Spinal cord (tissue), 10 donors: ENCODE data around the gene OGFOD2. TPM values are rescaled to one million over a fixed set of nuclear protein-coding genes. Genes with fewer than 3 reads are reported as not detected.
"Not testable (repeated sequence)": the region's sequence is repeated elsewhere in the genome, so short reads cannot be mapped to it uniquely, and the experiment has no call there.

Experiments used
- DNase-seq, 6 donors: peaks; one replicate each; pipeline versions ENCODE4 v3.0.0 to v3.0.0-alpha.2; 2013 to 2015; ENCODE audit warnings: low spot score in 6 of 6, low read depth in 4 of 6
- H3K27ac ChIP-seq: one replicate; pipeline ENCODE4 v1.5.1; 2013; ENCODE audit warnings: low read depth, low read length, control low read depth
- H3K27me3 ChIP-seq: one replicate; pipeline ENCODE4 v1.6.1; 2013; ENCODE audit warnings: low read length; ENCODE audit not compliant: control insufficient read depth, insufficient read depth
- H3K36me3 ChIP-seq: one replicate; pipeline ENCODE4 v1.6.1; 2013; ENCODE audit warnings: low read length; ENCODE audit not compliant: control insufficient read depth, insufficient read depth
- H3K4me1 ChIP-seq: one replicate; pipeline ENCODE4 v1.6.1; 2013; ENCODE audit warnings: low read length; ENCODE audit not compliant: control insufficient read depth, insufficient read depth
- H3K4me3 ChIP-seq: one replicate; pipeline ENCODE4 v1.5.1; 2013; ENCODE audit warnings: low read depth, low read length, control low read depth
- H3K9me3 ChIP-seq: one replicate; pipeline ENCODE4 v1.6.1; 2013; ENCODE audit warnings: low read length; ENCODE audit not compliant: control insufficient read depth, insufficient read depth
- WGBS: methylation state at CpG from one replicate; pipeline ENCODE4 v1.1.5; 2013; ENCODE audit warnings: missing lambda C conversion rate; ENCODE audit not compliant: insufficient coverage; 5-methylcytosine and 5-hydroxymethylcytosine counted together
- polyA plus RNA-seq, 2 donors: library from polyadenylated mRNA; unstranded; fragments of 120-200 nt; gene quantifications; one replicate each; pipeline ENCODE4 v1.2.1, GENCODE V29; 2013; ENCODE audit not compliant: insufficient read length in 2 of 2
- total RNA-seq, 2 donors: library from RNA; depleted of rRNA in 1 of 2; stranded (reverse); fragments of 120-200 nt in 1 of 2; fragments of >200 nt in 1 of 2; gene quantifications; one replicate each; pipeline versions ENCODE4 v1.2.3 to v1.2.4, GENCODE V29; 2013 to 2014
- donor health status: healthy.

Gene OGFOD2
- total and polyA plus RNA-seq, 4 donors: 6.5 to 19.1 (median 10.5) TPM

DNA sequence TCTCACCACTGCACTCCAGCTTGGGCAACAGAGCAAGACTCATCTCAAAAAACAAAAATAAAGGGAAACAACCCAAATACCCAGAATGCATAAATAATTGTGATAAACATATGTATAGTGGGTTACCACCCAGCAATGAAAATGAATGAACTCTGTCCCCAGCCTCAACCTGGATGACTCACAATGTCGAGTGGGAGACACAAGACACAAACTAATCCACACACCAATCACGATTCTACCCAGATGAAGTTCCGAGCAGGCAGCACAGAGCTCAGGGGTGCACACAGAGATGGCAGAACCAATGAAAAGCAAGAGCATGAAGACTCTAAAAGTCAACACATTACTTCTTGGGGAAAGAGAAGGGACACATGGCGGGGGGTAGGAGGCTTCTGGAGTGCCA lies 35.9 kb upstream of the OGFOD2 start:
- Histone ChIP-seq H3K27me3 (no peaks in the 10 kb centered on the region), H3K27ac (no peak overlapping the region), H3K9me3 (no peaks in the 10 kb centered on the region), H3K36me3 (peaks cover 45% of the 10 kb centered on the region), H3K4me3 (no peak overlapping the region), H3K4me1 (peaks cover 14% of the 10 kb centered on the region)
- DNase-seq: no peak
- WGBS: 100% methylated on average over 2 of the region's 4 CpGs

DNA sequence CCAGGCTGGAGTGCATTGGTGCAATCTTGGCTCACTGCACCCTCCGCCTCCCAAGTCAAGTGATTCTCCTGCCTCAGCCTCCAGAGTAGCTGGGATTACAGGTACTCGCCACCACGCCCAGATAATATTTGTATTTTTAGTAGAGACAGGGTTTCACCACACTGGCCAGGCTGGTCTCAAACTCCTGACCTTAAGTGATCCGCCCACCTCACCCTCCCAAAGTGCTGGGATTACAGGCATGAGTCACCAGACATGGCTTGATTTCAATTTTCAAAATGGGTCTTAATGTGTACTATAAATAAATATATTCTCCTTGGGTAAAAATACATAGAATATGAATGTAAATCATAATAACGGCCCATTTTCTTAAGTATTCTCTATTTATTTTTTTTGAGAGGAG lies 33.7 kb upstream of the OGFOD2 start:
- H3K36me3 ChIP-seq: peaks cover 50% of the 10 kb centered on the region
- not testable (repeated sequence) for H3K27me3 ChIP-seq, H3K9me3 ChIP-seq, DNase-seq, H3K27ac ChIP-seq, H3K4me3 ChIP-seq
- peaks cover 33% of the 10 kb centered on the region for H3K4me1 ChIP-seq
- 100% methylated on average over 1 of the region's 5 CpGs for WGBS

DNA sequence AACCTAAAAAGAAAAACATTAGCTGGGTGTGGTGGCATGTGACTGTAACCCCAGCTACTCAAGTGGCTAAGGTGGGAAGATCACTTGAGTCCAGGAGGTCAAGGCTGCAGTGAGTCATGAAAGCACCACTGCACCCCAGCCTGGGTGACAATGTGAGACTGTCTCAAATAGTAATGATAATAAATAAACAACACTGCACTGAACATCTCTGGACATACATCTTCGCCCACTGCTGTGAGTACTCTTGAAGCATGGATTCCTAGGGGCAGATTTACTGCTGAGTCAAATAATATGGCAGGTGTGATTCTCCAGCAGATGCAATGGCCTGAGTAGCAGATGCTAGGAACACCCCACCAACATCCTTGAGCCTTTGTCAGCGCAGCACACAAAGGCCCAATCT lies 32.4 kb upstream of the OGFOD2 start:
- Histone ChIP-seq H3K9me3 (no peaks in the 10 kb centered on the region), H3K4me1 (peaks cover 45% of the 10 kb centered on the region), H3K27ac (no peak overlapping the region), H3K36me3 (peaks cover 51% of the 10 kb centered on the region), H3K27me3 (no peaks in the 10 kb centered on the region), H3K4me3 (no peak overlapping the region)
- WGBS: 40% methylated on average over 1 of the region's 2 CpGs
- no peak for DNase-seq

DNA sequence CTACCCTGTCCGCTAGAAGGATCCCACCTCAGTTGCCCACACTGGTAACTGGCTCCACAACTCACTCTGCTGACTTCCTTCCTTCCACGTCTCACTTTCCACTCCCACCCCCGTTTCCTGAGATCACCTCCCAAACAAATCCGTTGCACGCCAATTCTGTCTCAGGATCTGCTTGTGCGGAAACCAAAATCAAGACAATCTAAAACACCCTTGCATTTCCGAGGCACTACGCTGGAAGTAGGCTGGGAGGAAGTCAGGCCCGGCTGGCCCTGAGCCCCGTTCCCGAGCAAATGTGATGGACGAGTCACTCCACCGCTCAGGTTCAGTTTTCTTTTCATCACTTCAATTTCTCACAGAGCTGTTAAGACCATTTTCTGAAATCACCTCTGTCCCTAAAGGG lies 31.8 kb upstream of the OGFOD2 start:
- H3K9me3 ChIP-seq: no peaks in the 10 kb centered on the region
- H3K27ac ChIP-seq: no peak overlapping the region
- peaks cover 50% of the 10 kb centered on the region for H3K36me3 ChIP-seq
- H3K4me3 ChIP-seq: no peak overlapping the region
- DNase-seq: no peak
- WGBS: 90% methylated on average over 12 of the region's 13 CpGs
- H3K4me1 ChIP-seq: peaks cover 45% of the 10 kb centered on the region
- H3K27me3 ChIP-seq: no peaks in the 10 kb centered on the region

DNA sequence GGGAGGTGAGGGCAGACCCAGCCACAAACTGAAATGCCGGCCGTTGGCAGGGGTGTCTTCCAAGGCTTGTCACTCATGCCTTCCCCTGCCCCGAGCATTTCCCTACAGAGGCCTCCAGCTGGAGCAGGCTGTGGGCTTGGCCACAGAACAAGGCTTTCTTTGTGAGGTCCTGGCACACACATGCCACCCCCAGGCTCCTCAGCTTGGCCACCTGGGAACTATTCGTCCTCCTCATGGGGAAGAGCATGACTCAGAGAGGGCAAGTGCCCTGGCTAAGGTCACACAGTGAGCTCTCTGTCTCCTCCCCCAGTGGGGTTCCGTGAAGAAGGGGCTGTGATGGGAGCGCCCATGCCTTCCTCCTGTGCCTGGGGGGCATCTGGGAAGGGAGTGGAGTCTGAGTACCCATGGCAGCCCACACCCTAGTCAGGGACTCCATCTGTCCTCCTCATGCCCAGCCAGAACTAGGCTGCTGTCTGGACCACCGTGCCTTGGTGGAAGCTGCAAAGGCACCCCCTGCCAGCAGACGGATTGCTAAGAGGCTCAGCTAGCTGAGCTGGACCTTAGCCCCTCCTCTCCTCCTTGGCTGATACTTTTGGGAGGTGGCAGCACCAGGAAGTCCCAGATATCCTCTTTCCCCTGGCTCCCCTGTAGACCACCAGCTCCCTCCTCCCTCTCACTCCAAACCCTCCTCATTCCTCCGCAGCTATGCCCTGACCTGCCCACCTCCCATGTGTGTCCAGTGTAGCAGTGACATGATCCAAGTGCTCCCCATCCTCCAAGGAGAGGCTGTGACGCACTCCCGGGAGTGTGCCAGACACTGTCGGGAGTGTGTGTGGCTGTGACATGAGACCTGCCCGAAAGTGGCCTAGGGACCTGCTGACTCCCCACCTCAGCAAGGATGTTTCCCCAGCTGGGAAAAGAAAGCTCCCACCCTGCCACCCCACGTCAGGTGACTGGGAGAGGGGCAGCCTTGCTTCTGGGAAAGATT lies 30.1 kb upstream of the OGFOD2 start:
- Histone ChIP-seq H3K27me3 (no peaks in the 10 kb centered on the region), H3K27ac (peak overlapping the region; percentile 49), H3K4me3 (no peak overlapping the region), H3K4me1 (peaks cover 53% of the 10 kb centered on the region), H3K36me3 (peaks cover 59% of the 10 kb centered on the region), H3K9me3 (no peaks in the 10 kb centered on the region)
- WGBS: 43% methylated on average over 10 of the region's 14 CpGs
- peak in 5 of 6 donors; percentile 57 to 92 (median 73) for DNase-seq

DNA sequence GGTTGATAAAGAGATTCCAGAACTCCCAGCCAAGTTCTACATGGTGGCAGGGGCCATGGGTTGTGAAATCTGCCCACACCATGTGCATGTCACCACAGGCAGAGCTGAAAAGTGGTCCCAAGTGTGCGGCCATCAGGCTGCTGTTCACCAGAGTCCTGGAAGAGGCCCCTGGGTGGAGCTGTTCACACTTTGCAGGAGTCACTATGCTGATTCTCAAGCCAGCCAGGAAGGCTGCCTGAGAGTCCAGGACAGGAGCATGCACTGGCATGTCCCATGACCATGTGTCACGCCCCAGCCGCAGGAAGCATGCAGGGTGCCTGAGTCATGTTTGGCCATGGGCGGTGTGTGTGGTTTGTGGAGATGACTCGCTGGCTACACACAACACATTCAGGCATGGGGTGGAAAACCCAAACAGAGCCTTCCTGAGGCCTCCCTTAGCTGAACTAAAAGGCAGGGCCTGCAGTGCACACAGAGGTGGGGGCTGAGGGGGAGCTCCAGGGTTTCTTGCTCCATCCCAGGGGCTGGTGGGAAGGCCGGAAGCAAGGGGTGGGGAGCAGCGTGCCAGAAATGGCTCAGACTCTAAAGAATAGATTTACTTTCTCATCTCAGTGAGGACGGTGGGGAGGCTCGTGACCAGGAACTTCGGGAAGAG lies 28.2 kb upstream of the OGFOD2 start:
- H3K27ac ChIP-seq: no peak overlapping the region
- no peak overlapping the region for H3K4me3 ChIP-seq
- no peaks in the 10 kb centered on the region for H3K27me3 ChIP-seq
- H3K36me3 ChIP-seq: peaks cover 60% of the 10 kb centered on the region
- WGBS: 82% methylated on average over 6 of the region's 10 CpGs
- peaks cover 62% of the 10 kb centered on the region for H3K4me1 ChIP-seq
- no peaks in the 10 kb centered on the region for H3K9me3 ChIP-seq
- no peak for DNase-seq

DNA sequence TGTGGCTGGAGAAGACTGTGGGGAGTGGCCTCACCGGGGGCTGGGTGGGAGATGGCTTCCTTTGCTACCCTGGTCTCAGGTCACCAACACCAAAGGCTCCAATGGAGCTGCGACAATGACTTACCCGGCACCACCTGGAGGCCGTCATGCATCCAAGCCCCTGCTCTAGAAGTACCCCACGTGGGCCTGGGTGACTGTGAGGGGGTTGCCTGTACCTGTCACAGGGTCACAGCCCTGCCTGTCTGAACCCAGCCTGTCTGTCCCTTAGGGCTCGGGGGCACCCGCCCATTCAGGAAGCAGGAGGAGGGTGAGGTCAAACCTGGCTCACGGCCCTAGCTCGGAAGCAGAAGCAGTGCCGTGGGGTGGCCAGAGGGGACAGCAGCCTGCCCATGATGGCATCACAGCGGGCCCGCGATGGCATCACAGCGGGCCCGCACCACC lies 27.7 kb upstream of the OGFOD2 start:
- 89% methylated on average over 12 of the region's 15 CpGs for WGBS

DNA sequence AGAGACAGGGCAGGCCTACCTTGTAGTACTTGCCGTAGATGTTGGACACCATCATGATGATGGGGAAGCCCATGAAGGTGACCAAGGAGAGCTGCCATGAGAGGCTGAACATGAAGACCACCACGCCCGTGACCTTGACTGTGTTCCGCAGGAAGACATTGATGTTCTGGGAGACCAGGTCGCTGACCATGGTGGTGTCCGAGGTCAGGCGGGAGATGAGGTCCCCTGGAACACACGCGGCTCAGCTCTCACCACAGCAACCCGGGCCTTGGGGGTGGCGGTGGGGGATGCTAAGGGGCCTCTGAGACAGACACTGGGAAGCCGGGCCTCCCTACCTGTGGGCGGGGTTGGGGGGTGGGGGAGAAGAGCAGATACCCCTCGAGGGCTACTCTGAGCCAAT lies 26.4 kb upstream of the OGFOD2 start:
- Histone ChIP-seq H3K4me3 (no peak overlapping the region), H3K9me3 (no peaks in the 10 kb centered on the region), H3K4me1 (peaks cover 53% of the 10 kb centered on the region), H3K27ac (no peak overlapping the region), H3K27me3 (no peaks in the 10 kb centered on the region), H3K36me3 (peaks cover 52% of the 10 kb centered on the region)
- WGBS: 96% methylated on average over 10 of the region's 14 CpGs
- no peak for DNase-seq

More for the DNA sequence above, 27.7 kb upstream of the OGFOD2 start:
- peaks cover 62% of the 10 kb centered on the region for H3K4me1 ChIP-seq
- no peak overlapping the region for H3K4me3 ChIP-seq
- DNase-seq: no peak
- no peaks in the 10 kb centered on the region for H3K27me3 ChIP-seq
- no peaks in the 10 kb centered on the region for H3K9me3 ChIP-seq
- H3K27ac ChIP-seq: no peak overlapping the region
- peaks cover 60% of the 10 kb centered on the region for H3K36me3 ChIP-seq

DNA sequence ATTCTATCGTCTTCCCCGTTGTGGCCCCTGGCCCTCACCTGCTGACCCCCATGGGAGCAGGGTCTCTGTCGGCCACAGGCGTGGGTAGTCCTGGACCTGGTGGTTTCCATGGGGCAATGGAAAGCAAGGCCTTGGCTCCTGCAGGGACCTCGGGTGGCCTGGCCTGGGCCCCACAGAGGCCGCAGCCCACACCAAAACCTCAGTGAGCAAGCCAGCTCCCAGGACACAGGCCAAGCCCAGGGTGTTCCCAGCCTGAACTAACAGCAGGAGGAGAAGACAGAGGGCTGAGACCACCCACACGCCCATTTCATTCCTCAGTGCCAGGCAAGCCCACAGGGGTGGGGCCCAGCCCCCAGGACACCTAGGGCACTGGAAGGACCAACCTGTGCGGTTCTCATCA lies 25.6 kb upstream of the OGFOD2 start:
- H3K4me1 ChIP-seq: peaks cover 45% of the 10 kb centered on the region
- no peaks in the 10 kb centered on the region for H3K27me3 ChIP-seq
- H3K36me3 ChIP-seq: peaks cover 48% of the 10 kb centered on the region
- no peak for DNase-seq
- H3K9me3 ChIP-seq: no peaks in the 10 kb centered on the region
- peak overlapping the region; percentile 25 for H3K27ac ChIP-seq
- no peak overlapping the region for H3K4me3 ChIP-seq
- 84% methylated on average over 8 of the region's 8 CpGs for WGBS
